ENCODE data around the gene GNAI1.

DNA sequence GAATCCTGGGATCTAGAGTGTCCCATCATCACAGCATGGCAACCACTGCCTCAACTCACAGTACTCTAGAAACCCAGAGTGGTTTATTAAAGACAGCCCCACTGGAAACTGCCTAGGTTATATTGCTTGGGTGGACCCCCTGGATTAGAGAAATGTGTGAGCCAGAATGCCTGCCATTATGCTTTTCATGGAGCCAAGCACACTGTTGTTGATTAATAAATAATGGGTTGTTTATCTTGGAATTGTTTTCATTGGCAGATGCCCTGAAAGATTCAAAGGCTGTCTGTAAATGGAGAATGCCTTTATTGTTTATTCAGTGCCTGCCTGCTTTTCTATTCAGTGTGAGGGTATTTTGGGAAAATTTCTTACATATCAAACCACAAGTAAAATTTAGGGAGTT, 52.1 kb downstream of the GNAI1 start:
- TF ChIP-seq, protein P1, sequence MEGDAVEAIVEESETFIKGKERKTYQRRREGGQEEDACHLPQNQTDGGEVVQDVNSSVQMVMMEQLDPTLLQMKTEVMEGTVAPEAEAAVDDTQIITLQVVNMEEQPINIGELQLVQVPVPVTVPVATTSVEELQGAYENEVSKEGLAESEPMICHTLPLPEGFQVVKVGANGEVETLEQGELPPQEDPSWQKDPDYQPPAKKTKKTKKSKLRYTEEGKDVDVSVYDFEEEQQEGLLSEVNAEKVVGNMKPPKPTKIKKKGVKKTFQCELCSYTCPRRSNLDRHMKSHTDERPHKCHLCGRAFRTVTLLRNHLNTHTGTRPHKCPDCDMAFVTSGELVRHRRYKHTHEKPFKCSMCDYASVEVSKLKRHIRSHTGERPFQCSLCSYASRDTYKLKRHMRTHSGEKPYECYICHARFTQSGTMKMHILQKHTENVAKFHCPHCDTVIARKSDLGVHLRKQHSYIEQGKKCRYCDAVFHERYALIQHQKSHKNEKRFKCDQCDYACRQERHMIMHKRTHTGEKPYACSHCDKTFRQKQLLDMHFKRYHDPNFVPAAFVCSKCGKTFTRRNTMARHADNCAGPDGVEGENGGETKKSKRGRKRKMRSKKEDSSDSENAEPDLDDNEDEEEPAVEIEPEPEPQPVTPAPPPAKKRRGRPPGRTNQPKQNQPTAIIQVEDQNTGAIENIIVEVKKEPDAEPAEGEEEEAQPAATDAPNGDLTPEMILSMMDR (IDR thresholded peaks at IDR 0.05): no peak
- no peak for TF ChIP-seq POLR2A (IDR thresholded peaks at IDR 0.05)
